CD4-positive, alpha-beta T cell treated with Interleukin-15 for 1 hour (primary cell): ENCODE measurements around the gene HEPACAM2.

Experiments used
- DNase-seq: peaks from one replicate; pipeline ENCODE4 v3.0.0-alpha.2; 2020

HEPACAM2 gene

GRCh38 chr7:93202594-93203250 is 23.5 kb downstream of the HEPACAM2 start:
- DNase-seq, result no peak

DNA sequence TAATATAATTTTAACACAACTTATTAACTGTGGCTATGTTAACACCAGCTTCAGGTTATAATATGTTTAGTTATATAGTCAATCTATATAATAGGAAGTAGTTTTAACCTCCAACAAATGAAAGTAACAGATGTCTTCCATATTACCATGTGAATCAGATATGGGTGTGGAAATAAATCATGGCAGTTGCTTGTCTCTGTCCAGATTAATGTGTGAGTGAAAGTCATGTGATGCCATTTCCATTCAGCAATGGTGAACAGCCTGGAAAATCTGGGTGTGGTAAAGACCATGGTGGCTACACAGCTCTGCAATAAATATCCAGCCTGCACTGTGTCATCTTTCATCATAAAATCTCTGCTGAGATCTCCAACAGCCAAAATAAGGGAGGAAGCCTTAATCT is 27.8 kb downstream of the HEPACAM2 start:
- no peak for DNase-seq

DNA sequence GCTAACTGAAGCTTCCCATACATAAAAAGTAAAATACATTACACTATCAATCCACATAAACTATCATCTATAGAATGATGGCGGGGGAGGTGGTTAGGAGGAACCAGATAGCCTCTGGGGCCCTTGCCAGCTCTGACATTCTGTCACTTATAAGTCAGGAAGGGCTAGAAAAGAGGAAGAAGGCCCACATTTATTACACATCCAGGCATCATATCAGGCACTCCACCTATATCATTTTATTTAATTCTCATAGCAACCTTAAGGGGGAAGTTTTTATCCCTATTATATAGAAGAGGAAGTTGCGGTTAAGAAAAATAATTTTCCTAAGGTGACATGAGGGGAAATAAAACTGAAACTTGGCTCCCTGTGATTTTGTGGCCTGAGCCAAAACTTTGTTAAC is 29.9 kb downstream of the HEPACAM2 start:
- DNase-seq, result no peak

GRCh38 chr7:93194386-93194785 is 31.9 kb downstream of the HEPACAM2 start:
- no peak for DNase-seq

- DNase-seq, result no peak
Measured at GRCh38 chr7:93188870-93189634, 37.2 kb downstream of the HEPACAM2 start.

GRCh38 chr7:93185303-93186027 is 40.8 kb downstream of the HEPACAM2 start:
- no peak for DNase-seq

- DNase-seq, result no peak
Measured at GRCh38 chr7:93179173-93179572, 47.1 kb downstream of the HEPACAM2 start.

- DNase-seq, result no peak
Measured at GRCh38 chr7:93178213-93178612, 48.1 kb downstream of the HEPACAM2 start.

DNA sequence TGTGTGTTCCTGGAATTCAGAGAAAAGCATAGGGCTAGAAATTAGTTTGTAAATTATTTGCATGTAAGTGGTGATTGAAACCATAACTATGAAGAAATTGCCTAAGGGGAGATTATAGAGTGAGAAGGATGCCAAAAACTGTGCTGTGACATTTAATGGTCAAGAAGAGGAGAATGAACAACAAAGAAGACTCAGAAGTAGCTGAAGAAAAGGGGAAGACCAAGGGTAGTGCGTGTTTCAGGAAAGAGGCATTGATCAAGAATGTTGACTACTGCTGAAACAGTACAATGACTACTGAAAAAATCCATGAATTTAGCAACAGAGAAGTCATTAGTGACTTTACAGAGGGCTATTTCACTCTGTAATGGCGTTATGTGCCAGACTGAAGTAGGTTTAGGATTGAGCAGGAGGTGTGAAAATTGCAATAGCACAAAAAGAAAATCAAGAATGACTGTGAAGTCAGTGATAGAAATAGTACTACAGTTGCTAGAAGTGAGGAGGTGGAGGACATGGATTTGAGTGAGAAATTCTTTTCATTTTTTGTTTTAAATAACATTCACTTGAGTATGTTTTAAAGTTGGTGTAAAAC is 49.2 kb downstream of the HEPACAM2 start:
- DNase-seq, result no peak

GRCh38 chr7:93175219-93175618 is 51.0 kb downstream of the HEPACAM2 start:
- no peak for DNase-seq

- DNase-seq, result no peak
Measured at GRCh38 chr7:93172683-93173082, 53.6 kb downstream of the HEPACAM2 start.

- DNase-seq, result no peak
Measured at GRCh38 chr7:93171606-93172226, 54.6 kb downstream of the HEPACAM2 start.

GRCh38 chr7:93165447-93165846 is 60.8 kb downstream of the HEPACAM2 start:
- DNase-seq, result no peak

DNA sequence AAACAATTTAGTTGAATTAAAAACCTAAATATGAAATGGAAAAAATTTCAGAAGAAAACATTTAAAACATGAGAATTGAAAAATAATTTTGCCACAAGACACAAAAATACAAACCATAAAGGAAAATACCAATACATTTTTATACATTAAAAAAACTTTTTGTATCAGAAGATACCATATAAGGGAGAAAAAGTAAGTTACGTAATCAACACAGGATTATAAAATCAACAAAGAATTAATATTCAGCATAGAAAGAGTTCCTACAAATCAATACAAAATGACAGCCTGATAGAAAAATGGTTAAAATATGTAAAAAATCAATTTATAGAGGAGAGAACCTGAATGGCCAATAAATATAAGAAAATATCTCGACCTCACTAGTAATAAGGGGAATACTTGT is 61.5 kb downstream of the HEPACAM2 start:
- no peak for DNase-seq

GRCh38 chr7:93161181-93161762 is 65.0 kb downstream of the HEPACAM2 start:
- DNase-seq, result no peak

- DNase-seq, result no peak
Measured at GRCh38 chr7:93160410-93160809, 65.9 kb downstream of the HEPACAM2 start.

DNA sequence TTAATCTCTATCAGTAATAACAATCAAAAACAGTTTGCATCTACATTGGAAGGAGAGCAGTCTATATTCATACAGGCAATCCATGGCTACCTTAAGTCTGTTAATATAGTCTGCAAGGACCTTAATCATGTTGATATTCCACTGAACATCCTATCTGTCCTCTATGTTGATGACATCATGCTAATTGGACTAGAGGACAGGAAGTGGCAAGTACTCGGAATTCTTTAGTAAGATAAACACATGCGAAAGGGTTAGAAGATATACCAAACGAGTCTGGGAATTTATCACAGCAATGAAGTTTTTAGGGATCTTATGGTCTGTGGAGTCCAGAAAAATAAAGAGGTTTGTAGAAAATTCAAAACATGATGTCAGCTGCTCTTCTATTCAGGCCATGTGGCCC is 66.8 kb downstream of the HEPACAM2 start:
- no peak for DNase-seq

GRCh38 chr7:93156884-93157283 is 69.4 kb downstream of the HEPACAM2 start:
- no peak for DNase-seq

DNA sequence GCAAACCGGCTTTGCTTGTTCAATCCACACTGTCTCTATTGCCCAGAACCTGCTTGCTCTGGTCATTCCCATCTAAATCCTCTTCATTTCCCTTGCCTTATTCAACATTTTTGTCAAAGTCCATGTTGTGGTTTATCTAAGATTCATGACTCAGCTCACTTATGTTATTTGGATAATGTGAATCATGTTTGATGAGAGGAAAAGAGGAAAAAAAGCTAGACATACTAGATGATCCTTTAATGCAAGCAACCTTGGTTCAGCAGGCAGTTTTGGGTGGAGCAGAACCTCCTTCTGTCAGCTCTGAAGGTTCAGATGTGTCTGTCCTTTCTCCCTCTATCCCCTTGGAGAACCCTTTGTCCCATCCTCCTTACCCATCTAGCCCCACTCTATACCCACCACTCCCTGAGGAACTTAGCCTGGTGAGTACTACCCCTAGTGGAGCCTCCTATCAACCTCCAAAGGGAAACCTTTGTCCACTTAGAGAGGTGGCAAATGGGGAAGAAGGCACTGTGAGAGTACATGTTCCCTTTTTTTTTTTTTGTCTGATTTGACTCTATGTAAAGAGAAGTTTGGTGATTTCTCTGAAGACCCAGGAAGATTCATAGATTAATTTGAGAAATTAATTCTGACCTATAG is 76.0 kb downstream of the HEPACAM2 start:
- no peak for DNase-seq

GRCh38 chr7:93148727-93149126 is 77.5 kb downstream of the HEPACAM2 start:
- no peak for DNase-seq

GRCh38 chr7:93148144-93148543 is 78.1 kb downstream of the HEPACAM2 start, which contains the start of gene SAMD9L:
Gene SAMD9L (minus strand): TSS chr7:93148385. CDS start chr7:93135971, 12,414 bp downstream.
- DNase-seq, result peak; percentile 22

DNA sequence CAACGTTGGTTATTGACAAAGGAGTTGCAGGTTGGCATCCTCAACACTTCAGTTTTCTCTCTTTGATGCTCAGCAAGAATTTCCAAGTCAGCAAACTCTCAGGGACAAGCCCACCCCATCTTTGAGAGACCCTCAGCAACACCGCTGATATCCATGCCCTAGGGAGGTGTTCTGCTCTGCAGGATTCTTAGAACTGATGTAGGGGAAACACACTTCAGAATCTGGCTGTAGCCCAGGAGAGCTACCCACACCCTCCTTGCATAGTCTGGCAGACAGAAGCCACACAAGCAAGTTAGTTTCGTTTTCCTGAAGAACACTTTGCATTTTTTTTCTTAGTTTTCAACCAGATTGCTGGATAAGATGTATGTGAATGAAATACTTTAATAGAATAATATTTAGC is 78.9 kb downstream of the HEPACAM2 start:
- peak; percentile 43 for DNase-seq
